AG09319 (cell line): ENCODE data around the gene BCL10.

Experiments
- DNase-seq: peaks from one replicate; pipeline ENCODE4 v3.0.0-alpha.2; 2010; ENCODE audit warnings: low read depth; ENCODE audit errors: extremely low read depth
- TF ChIP-seq, protein P1 (sequence below): IDR thresholded peaks from 2 replicates; pipeline ENCODE4 v1.5.1; 2011; ENCODE audit warnings: low read depth, mild to moderate bottlenecking, inconsistent platforms, low read length, moderate library complexity

Gene BCL10

DNA sequence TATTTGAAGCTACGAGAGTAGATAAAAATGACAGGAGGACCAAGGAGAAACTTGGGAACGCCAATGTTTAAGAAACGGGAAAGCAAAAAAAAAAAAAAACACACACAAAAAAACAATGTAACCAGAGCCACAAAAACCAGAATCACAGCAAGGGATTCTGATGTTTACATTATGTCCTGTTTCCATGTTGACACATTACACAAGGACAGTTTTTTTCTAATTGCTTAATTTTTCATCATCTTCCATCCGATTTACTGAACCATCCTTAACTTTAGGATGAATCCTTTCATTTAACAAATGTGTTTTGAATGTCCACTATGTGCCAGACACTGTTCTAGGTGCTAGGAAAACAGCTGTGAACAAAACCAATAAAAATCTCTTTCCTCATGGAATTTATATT, 1.4 kb upstream of the BCL10 start:
- TF ChIP-seq, protein P1, sequence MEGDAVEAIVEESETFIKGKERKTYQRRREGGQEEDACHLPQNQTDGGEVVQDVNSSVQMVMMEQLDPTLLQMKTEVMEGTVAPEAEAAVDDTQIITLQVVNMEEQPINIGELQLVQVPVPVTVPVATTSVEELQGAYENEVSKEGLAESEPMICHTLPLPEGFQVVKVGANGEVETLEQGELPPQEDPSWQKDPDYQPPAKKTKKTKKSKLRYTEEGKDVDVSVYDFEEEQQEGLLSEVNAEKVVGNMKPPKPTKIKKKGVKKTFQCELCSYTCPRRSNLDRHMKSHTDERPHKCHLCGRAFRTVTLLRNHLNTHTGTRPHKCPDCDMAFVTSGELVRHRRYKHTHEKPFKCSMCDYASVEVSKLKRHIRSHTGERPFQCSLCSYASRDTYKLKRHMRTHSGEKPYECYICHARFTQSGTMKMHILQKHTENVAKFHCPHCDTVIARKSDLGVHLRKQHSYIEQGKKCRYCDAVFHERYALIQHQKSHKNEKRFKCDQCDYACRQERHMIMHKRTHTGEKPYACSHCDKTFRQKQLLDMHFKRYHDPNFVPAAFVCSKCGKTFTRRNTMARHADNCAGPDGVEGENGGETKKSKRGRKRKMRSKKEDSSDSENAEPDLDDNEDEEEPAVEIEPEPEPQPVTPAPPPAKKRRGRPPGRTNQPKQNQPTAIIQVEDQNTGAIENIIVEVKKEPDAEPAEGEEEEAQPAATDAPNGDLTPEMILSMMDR, result no peak

DNA sequence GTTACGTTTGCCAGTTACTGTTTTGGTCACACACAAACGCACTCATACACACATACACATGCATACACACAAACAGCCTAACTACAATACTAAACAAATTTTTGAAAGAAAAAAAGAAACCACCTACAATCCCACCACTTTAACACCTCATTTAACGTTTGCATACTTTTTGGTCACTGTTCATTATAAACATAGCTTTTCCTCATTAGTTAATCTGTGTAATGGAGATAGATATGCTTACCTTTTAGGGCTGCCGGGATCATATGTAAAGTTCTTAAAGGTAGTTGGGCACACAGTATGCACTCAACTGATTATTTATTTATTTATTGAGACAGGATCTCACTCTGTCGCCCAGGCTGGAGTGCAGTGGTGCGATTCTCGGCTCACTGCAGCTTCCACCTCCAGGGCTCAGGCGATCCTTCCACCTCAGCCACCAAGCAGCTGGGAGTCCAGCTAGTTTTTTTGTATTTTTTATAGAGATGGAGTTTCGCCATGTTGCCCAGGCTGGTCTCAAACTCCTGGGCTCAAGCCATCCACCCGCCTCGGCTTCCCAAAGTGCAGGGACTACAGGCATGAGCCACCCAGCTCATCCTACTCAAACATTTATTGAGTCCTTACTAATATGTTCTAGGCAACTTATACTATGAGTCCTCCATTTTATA, 677 bp upstream of the BCL10 start:
- TF ChIP-seq, protein P1, result no peak
- no peak for DNase-seq

More for the DNA sequence above, 1.4 kb upstream of the BCL10 start:
- no peak for DNase-seq

DNA sequence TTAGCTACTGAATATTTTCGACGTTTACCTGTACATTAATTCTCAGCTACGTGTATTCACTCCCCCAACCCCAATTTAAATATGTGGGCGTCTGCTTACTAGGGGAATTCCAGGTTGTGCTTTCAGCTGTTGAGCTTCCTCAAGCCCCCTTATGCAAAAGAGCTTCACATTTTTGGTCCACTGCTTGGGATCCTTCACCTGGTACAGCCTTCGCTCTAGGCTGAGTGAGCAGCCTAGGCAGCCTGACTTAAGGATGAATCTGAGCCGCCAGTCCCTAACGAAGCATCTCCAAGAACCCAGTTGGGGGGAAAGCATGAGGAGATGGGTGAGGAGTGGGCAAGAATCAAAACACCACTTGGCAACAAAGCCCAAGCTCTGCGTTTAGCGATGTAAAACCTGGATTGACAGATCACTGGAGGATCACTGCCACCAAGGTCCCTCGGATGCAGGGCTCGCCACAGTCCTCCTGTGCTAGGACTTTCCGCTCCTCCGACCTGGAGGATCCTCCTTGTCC, 674 bp downstream of the BCL10 start:
- TF ChIP-seq, protein P1, result no peak
- DNase-seq, result no peak

DNA sequence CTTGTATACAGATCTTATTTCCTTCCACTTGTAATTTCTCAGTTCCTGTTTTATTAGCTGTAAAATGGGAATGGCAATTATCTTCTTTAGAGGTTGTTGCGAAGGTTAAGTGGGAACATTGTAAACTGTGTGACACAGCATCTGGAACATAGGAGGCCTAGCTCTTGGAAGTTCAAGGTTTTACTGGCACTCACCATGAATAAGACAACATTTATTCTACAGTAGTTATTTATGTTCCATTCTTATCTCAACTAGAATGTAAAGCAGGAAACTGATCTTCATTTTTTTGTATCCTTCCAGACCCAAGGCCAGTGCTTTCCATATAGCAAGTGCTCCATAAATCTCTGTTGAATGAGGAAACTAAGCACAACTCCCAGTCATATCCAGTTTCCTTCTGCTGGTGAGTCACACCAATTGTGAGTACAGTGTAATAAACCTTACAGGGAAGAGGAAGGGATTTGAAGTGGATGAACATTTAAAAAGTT, 1.4 kb downstream of the BCL10 start:
- peak; percentile 30 for DNase-seq
- TF ChIP-seq, protein P1, result no peak

DNA sequence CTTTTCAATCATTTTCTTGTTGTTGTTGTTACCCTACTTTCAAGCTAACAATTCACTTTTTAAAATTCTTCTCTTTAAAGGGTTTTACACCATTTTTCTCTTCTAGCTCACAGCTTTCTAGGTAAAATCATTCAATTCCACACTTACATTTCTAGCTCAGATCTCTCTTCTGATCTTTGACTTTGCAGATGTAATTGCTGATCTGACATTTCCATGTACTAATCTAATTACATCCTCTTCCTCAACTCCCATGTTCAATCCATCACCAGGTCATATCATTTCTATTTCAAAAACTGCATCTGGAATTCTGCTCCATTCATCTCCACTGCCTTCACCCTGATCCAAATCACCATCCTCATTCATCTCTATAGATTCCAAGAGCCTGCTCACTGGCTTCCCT, 3.0 kb downstream of the BCL10 start:
- TF ChIP-seq, protein P1, result no peak
- no peak for DNase-seq

DNA sequence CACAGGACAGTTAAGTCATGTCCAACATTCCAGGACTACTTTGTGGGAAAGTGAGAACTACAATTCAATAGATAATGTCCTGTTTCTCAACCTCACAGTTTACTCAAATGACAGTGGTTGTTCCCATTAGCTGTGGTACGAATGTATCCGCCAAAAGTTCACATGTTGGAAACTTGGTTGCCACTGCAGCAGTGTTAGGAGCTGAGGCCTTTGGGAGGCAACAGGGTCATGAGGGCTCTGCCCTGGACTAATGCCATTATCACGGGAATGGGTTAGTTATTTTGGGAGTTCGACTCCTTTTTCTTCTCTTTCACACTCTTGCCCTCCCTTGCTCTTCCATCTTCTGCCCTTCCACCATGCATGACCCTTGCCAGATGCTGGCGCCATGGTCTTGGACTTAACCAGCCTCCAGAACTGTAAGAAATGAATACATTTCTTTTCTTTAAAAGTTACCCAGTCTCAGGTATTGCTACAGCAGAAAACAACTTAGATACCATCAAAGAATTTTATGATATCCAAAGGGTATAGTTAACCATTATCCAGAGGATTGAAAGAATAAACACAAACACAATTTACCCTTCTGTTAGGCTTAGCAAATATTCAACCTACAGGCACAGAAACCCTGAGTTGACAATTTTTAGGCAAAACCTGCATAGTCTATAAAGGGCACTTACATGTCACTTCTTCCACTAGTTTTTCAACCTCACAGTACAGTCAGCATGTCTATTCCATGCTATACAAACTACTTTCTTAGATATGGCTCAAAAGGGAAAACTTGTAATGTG, 7.4 kb downstream of the BCL10 start:
- TF ChIP-seq, protein P1, result no peak
- no peak for DNase-seq

DNA sequence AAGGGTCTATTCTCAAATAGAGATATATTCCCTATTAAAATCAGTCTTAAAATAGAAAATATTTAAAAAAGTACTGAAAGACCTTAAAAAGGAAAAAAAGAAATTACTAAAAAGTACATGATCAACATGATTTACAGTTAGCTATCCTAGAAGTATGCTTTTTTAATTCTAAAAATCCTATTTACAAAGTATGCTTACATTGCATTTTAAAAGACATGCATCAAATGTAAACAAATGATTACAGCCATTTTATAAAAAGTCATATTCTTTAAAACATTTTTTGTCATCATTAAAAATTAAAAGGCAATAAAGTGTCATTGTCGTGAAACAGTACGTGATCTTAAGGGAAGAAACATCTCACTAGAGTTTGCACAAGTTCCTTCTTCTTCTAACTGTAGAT, 9.1 kb downstream of the BCL10 start:
- TF ChIP-seq, protein P1, result no peak

More for the DNA sequence above, 9.1 kb downstream of the BCL10 start:
- no peak for DNase-seq
